Activated CD8-positive, alpha-beta memory T cell treated with anti-CD3 and anti-CD28 coated beads for 1 hour (primary cell): ENCODE measurements around the gene SLC22A3.
"Not testable (repeated sequence)": the region's sequence is repeated elsewhere in the genome, so short reads cannot be mapped to it uniquely, and the experiment has no call there.

Experiments used
- DNase-seq, 2 donors: peaks; one replicate each; pipeline ENCODE4 v3.0.0-alpha.2; 2020; ENCODE audit warnings: low read depth in 1 of 2; ENCODE audit errors: extremely low read depth in 1 of 2

The SLC22A3 gene, protein sequence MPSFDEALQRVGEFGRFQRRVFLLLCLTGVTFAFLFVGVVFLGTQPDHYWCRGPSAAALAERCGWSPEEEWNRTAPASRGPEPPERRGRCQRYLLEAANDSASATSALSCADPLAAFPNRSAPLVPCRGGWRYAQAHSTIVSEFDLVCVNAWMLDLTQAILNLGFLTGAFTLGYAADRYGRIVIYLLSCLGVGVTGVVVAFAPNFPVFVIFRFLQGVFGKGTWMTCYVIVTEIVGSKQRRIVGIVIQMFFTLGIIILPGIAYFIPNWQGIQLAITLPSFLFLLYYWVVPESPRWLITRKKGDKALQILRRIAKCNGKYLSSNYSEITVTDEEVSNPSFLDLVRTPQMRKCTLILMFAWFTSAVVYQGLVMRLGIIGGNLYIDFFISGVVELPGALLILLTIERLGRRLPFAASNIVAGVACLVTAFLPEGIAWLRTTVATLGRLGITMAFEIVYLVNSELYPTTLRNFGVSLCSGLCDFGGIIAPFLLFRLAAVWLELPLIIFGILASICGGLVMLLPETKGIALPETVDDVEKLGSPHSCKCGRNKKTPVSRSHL

DNA sequence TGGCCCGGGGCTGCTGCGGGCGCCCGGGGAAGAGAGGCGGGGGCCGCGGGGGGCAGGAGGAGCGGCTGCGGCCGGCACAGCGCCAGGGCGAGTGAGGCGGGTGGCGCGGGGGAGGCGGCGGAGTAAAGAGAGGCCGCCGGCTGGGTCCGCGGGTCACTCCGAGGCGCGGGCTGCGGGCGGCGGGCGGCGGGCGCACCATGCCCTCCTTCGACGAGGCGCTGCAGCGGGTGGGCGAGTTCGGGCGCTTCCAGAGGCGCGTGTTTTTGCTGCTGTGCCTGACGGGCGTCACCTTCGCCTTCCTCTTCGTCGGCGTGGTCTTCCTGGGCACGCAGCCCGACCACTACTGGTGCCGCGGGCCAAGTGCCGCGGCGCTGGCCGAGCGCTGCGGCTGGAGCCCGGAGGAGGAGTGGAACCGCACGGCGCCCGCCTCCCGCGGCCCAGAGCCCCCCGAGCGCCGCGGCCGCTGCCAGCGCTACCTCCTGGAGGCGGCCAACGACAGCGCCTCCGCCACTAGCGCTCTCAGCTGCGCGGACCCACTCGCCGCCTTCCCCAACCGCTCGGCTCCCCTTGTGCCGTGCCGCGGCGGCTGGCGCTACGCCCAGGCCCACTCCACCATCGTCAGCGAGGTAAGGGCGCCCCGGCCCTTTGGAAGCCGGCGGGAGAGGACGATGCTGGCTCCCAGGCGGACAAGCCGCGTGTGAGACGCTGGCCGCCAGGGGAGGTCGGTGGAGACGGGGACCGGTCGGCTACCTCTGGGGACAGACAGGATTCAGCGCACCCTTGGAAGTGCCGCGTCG, at the start of gene SLC22A3:
SLC22A3 (plus strand) TSS at position 156 of the 797 bp plus-strand sequence; CDS start at position 198, 42 bp downstream.
- DNase-seq: no peak

DNA sequence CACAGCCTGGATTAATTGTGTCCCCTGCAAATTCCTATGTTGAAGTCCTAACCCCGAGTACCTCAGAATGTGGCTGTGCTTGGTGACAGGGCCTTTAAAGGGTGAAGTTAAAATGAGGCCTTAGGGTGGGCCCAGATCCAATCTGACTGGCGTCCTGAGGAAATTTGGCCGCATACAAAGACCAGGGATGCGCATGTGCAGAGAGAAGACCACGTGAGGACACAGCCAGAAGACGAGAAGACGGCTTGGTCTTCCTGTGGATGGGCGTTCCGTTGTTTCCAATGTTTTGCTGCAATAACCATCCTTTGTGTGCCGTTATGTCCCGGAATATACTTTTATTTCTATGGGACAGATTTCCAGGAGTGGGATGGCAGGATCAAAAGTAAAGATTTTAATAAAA, 48.6 kb upstream of the SLC22A3 start:
- DNase-seq: no peak

DNA sequence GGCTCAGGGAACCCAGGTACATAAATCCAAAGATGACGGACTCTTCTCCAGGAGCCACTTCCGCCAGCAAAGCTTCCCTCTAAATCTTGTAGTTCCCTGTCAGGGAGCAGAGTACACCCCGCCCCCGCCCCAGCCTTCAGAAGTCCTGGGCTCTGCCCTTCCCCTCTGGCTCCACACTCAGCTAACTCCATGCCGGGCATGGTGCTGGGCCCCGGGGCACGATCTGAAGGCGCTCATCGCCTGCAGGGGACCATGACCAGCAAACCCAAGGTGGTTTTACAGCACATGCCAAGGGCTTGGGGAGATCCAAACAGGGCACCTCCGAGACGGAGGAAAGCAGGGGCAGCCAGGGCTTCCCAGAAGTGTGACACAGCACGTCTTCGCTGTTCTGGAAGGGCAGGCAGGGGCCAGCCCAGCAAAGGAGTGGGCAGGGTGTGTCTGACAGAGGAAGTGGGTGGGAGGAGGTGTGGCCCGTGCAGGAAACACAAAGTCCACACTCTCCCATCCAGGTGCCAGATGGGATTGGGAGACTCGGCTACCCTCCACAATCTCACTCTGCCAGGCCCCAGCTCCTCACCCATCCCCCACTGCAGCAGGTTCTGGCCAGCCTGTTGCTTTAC, 48.0 kb upstream of the SLC22A3 start:
- no peak for DNase-seq

DNA sequence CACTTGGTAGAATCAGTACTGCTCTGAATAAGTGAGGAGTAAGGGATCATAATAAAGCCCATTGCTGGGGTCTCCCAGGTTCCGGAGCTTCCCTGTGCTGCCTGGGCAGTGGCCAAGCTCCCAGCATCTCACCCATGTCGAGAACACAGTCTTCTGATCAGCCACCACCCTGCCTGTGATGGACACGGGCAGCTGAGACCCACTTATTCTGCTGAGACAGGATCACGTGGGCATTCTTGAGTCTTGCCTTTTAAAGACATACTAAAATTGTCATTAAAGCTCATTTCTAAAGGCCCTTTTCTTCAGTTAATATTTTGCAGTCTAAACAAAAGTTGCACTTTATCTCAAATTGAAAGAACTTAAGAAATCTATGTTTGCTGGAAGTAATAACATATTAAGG, 46.8 kb upstream of the SLC22A3 start:
- DNase-seq: no peak

DNA sequence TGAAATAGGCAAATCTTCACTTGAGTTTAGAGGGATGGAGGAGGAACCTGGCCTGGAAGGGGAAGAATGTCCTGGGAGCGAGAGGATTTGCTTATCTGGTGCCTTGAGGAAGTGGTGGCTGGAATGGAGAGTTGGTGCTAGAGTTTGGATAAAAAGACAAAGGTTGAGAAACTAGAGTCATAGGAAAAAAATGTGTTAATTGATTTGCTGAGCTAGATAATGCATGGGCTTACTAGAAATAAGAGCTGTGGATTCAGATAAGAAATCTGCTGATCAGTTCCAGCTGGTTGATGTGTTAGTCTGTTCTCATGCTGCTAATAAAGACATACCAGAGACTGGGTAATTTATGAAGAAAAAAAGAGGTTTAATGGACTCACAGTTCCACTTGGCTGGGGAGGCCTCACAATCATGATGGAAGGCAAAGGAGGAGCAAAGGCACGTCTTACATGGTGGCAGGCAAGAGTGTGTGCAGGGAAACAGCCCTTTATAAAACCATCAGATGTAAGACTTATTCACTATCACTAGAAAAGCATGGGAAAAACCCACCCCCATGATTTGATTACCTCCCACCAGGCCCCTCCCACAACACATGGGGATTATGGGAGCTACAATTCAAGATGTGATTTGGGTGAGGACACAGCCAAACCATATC, 45.6 kb upstream of the SLC22A3 start:
- not testable (repeated sequence) for DNase-seq

DNA sequence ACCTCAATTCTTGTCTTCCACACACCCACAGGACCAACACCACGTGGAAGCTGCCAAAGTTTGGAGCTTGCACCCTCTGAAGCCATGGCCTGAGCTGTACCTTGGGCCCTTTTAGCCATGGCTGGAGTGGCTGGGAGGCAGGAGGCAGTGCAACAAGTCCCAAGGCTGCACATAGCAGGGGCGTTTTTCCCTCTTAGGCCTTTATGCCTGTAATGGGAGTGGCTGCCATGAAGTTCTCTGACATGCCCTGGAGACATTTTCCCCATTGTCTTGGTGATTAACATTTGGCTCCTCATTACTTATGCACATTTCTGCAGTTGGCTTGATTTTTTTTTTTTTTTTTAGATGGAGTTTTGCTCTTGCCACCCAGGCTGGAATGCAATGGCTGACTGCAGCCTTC, 44.4 kb upstream of the SLC22A3 start:
- DNase-seq: no peak

DNA sequence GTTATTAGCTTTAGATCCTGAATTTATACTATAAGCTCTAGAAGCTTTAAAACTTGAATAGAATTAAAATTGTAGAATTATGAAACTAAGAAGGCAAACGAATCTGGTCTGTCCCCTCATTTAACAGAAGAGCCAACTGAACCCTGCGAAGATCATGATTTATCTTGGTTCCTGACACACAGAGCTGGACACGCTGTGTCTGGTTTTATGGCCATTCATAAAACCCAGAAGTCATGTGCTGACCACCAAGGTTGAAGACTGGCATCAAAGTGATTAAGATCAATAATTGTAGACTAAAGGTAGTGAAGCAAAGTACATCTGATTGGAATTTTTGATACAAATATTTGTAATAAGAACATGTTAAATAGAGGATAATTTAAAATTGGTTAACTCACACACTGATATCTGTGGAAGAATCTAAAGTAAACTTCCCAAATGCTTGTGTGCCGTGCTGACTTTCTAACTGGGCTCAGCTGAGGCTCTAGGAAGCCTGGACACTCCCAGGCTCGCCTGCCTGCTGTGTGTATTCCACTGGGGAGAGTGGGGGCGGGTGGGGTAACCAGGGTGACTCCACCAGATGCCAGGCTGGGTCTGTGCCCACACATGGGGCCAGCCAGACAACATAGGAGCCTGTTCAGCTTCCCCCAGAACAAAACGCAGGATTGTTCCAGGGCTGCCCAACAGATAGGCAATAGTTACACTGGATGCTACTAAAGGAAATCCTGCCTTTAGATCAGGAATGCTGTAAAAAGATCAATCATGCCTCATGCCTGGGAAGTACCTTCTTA, 42.1 kb upstream of the SLC22A3 start:
- no peak for DNase-seq

DNA sequence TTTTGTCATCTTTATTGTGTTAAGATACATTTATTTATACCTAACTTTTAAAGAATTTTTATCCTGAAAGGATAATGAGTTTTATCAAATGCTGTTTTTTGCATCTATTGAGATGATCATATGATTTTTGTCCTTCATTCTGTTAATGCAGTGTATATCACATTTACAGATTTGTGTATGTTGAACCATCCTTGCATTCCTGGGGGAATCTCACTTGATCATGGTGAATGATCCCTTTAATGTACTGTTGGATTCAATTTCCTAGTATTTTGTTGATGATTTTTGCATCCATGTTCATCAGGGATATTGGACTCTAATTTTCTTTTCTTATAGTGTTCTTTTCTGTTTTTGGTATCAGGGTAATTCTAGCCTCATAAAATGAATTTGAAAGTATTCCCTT, 38.5 kb upstream of the SLC22A3 start:
- DNase-seq: no peak

DNA sequence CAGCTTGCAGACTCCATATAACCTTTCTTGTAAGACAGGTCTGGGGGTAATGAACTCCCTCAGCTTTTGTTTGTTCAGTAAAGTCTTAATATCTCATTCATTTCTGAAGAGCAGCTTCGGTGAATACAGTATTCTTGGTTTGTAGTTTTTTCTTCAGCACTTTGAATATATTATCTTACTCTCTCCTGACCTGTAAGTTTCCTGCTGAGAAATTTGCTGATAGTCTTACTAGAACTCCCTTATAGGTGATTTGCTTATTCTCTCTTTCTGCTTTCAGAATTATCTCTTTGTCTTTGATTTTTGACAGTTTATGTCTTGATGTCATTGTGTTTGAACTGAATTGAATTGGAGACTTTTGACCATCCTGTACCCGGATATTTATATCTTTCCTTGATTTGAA, 35.3 kb upstream of the SLC22A3 start:
- DNase-seq: no peak

DNA sequence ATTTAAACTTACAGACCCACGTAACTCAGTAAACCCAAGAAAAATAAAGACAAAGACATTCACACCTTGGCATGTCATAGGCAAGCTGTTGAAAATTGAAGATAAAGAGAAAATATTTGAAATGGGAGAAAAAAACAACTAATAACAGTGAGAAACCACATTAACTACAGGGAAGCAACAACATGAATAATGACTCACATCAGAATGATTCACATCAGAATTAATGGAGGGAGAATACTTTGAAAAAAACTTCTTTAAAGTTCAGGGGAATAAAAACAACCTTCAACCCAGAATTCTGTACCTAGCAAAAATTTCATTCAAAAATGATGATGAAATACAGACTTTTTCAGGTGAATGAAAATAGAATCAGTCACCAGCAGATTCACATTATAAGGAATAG, 32.9 kb upstream of the SLC22A3 start:
- no peak for DNase-seq

DNA sequence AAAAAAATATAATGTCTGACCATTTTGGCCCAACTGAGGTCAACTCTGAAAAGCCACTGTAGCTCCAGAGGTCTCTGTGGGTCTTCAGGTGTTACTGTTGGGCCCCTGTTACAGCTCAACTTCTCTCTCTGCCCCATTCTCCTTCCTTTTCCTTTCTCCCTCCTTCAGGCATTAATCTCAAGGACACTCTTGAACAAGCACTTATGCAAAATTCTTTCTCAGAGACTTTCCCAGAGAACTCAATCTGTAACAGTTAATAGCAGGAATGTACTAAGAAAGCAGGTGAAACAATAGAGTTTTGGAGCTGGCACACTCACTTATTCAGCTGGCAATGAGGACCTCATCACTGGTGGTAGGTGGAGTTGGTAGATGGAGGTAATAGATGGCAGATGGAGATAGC, 31.9 kb upstream of the SLC22A3 start:
- DNase-seq: no peak

DNA sequence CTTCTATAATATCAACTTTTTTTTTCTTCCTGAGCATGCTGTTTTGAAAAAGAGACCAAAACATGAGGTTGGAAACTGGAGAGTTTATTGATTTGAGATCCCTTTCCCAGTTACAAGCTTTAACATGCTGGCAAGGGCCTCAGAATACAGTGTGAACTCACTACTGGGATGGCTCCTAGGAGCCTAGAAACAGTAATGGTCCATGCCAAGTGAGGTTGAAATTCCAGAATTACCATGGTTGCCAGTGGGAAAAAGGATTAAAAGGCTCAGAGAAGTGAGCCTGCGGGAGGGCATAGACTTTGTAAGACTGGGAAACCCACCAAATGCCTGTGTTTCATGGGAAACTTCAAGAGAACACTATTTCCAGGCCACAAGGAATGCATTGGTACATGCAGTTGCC, 28.9 kb upstream of the SLC22A3 start:
- DNase-seq: no peak

DNA sequence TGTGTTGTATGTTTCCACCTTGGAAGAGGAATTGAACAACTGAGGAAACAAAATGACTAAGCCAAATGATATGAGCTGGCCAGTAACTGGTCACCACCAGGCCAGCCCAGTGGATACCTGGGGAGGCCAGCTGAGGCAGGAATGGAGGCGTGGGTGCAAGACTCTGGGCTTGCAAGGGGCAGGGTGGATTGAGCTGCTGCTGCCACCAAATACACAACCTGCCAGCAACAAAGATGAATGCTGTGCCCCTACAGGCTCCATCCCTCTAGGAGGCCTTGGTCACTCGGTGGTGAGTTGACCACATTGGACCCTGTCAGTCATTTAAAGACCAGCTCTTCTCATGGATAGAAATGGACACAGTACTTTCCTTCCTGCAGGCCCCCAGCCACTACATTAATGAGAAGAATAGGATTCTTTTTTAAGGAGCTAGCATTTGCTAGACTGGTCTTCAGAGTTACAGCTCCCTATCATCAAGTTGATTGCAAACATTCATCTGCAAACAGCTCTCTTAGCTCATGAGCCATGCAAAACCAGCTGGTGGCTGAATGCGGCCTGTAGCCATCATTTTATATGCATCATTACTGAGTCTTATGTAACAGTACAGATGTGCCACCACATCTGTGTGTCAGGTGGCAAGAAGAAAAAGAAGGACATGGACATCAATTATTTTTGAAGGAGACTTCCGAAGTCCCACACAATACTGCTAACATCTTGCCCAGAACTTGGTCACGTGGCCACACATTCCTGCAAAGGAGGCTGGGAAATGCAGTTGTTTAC, 26.3 kb upstream of the SLC22A3 start:
- DNase-seq: no peak

DNA sequence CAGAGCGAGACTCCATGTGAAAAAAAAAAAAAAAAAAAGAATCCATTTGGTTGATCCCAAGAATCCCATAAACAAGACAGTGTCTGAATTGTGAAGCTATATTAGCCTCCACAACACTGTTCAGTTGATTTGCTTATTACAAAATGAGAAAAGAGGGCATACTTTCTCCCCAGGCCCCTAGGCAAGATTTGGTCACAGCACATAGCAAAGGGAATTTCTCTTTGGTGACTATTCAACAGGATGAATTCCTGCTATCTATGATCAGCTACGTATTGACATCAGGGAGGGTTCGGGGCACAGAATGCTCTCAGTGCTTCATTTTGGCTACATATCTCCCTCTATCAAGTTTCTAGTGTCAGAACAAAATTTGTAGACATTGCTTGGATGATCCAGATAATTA, 20.2 kb upstream of the SLC22A3 start:
- DNase-seq: no peak

DNA sequence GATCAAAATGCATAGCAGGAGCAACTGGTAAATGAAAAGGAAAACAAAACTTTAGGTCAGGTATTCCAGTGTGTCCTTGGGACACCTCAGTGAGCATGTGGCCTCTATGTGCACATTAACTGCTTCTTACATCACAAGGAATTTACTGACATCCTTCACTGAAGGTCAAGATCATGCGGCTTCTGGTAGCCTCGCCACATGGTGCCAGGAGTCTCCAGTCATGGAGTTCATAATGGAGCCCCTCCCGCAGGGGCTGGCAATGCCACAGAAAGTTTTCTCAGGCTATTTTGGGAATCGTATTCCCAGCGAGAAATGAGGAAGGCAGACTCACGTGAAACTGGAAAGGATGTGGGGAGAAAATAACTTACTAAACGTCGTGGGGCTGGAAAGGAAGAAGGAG, 19.7 kb upstream of the SLC22A3 start:
- no peak for DNase-seq

DNA sequence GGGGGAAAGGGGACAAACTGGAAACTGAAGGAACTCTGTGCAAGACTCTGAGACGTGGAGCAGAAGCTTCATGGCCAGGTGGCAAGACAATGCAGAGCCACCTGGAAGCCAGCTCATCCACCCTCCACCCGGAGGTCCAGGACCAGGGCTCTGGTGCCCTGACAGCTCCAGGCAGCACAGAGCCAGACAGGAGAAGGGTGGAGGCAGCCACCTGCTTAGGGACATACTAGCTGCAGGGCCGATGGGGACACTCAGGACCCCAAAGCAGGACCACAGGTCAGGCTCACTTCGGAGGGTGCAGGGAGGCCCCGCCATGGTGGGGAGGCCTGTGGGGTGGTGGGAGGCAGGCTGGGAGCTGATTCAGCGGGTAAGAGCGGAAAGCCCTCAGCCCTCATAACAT, 19.0 kb upstream of the SLC22A3 start:
- DNase-seq: no peak

DNA sequence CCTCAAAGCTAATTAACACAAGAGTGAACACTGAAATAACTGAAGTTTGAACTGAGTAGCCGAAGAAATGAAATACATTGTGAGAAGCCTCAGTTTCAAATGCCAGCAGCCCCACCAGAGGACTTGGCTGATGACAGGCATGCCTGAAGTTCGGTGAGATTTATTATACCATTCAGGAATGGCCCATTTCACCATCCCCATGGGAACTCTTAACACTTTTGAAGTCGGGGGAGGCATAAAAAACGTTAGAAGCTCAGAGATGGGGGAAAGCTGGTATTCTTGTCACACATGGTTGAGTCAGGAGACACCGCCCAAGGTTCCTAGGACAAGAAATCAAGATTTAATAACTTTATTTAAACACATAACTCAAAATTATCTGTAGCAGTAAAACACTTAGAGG, 17.6 kb upstream of the SLC22A3 start:
- no peak for DNase-seq

DNA sequence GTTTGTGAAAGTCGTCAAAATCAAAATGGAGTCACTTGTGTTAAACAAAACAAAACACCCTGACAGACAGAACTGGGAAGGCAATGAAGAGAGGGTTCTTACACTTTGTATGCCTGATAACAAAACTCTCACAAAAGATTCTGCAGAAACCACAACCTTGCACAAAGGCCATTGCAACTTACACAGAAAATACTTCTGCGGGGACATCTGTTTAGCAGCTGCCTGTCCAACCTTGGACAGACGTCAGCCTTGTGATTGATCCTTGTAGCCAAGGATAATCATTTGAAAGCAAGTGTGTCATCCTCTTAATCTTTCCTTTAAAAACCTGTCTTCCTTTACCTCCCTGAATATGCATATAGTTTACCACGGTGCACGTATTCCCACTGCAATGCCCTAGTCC, 17.0 kb upstream of the SLC22A3 start:
- no peak for DNase-seq

DNA sequence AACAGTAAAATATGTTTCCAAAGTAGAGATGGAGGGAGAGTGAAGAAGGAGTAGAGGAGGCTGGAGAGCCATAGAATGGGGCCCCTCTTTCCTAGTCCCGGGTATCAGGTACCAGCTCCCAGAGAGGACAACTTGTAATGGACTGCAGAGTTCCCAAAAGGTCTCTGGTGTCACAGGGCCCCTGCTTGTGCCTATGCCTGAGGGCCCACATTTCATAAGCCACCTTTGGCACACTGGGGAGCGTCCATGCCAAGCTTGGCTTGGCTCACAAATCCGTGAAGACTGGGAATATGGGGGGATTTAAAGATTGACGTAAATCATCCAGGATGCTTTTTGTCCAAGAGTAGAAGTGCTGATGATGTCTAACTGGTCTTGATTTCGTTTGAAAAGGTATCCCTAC, 16.4 kb upstream of the SLC22A3 start:
- DNase-seq: no peak
